CD4-positive, alpha-beta T cell treated with Interleukin-6 for 4 hours (primary cell): ENCODE results near the gene MLH1.
"Not testable (repeated sequence)": the region's sequence is repeated elsewhere in the genome, so short reads cannot be mapped to it uniquely, and the experiment has no call there.

Source experiments
- DNase-seq: peaks from one replicate; pipeline ENCODE4 v3.0.0-alpha.2; 2020; ENCODE audit warnings: mixed read lengths

MLH1 gene

GRCh38 chr3:36993326-36994283 is at the start of gene MLH1:
TSS of gene MLH1 (plus strand) at chr3:36993518. CDS start at chr3:36993548, 30 bp downstream.
- DNase-seq: peak; percentile 95

- no peak for DNase-seq
These were observed 49.7 kb upstream of the MLH1 start for GRCh38 chr3:36943601-36944000.

DNA sequence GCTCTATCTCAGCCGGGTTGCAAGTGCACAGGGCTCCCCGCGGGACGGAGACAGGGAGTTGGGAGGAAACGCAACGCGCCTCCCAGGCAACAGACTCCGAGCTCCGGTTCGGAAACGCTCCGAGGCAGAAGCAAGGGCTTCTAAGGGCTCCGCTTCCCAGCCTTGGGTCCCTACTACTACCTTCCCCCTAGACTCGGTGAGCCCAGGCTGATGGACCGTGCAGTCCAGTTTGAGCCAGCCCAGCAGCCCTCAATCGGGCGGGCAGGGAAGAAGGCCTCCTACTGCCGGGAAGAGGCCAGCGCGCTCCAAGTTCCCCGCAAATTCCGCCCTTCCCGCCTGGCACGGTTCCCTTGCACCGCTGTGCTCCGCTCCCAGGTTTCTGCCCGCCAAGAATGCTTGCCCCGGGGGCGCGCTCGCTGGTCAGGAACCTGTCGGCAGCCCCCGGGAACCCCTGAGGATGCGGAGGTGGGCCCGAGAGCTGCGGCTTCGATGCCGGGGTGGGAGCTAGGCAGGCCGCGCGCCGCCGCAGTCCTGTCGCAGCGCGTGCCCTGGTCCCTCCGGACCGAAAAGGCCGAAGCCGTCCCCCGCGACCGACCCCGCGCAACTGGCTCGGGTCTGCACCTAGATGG is 49.2 kb upstream of the MLH1 start:
- peak; percentile 52 for DNase-seq

DNA sequence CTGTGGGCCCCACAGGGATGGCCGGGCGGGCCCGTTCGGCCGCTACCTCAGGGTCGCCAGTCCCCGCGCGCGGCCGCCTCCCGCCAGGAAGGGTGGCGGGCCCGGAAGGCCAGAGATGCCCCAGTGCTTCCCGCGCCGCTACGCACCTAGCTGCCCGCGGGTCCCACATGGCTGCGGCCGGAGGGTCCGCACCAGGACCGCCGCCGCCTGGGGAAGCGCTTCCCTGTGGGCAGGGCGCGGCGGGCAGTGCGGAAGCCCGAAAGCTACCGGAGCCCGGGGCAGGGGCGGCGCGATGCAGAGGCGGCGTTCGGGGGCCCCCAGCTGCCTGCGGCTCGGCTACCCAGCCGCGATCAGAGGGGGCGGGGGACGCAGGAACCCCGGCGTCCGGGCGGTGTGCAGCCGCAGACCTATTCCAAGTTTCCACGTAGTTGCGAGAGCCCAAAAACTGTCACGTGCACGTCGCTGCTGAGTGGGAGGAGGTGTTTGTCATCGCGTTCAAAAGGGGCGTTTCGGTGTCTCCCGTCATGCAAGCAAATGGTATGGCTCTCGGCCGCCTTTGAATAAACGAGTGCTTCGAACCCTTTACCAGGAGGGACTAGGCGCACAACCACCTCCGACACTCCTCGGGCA is 48.6 kb upstream of the MLH1 start, which contains the start of gene TRANK1:
Gene TRANK1 (minus strand): TSS at position 414 of the 630 bp plus-strand sequence. CDS start 245 bp downstream, at position 169.
- peak; percentile 87 for DNase-seq

- no peak for DNase-seq
These were observed 47.9 kb upstream of the MLH1 start for GRCh38 chr3:36945333-36945980.

DNA sequence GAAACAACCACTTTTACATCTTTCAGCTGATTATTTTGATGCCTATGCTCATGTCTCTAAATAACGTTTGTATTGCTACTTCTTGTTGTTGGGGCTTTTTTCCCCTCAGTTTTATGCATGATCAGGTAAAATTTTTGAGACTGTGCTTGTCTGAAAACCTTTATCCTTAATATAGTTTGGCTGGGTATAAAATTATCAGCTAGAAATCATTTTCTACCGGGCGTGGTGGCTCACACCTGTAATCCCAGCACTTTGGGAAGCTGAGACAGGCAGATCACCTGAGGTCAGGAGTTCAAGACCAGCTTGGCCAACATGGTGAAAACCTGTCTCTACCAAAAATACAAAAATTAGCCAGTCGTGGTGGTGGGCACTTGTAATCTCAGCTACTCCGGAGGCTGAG is 45.5 kb upstream of the MLH1 start:
- DNase-seq: not testable (repeated sequence)

- DNase-seq: no peak
These were observed 38.7 kb upstream of the MLH1 start for GRCh38 chr3:36954452-36955134.

- no peak for DNase-seq
These were observed 37.2 kb upstream of the MLH1 start for GRCh38 chr3:36956155-36956554.

GRCh38 chr3:36957063-36957462 is 36.3 kb upstream of the MLH1 start:
- no peak for DNase-seq

GRCh38 chr3:36957862-36958686 is 35.2 kb upstream of the MLH1 start:
- no peak for DNase-seq

DNA sequence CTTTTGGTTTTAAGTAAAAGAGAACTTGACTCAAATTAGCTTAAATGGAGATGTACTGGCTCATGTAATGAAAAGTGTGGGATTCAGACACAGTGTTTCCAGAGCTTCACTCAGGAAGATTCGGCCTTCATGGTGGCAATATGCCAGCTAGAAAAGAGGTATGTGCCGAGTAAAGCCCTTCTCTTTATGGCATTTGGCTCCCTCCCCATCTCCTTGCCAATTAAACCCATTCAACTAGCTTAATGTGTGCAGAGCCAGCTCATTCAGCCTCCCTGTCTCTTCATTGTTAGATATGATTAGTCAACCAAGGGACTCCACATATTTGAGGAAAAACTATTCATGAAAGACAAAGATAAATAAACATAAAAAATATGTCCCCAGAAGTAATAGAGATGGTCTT is 33.5 kb upstream of the MLH1 start:
- DNase-seq: no peak

DNA sequence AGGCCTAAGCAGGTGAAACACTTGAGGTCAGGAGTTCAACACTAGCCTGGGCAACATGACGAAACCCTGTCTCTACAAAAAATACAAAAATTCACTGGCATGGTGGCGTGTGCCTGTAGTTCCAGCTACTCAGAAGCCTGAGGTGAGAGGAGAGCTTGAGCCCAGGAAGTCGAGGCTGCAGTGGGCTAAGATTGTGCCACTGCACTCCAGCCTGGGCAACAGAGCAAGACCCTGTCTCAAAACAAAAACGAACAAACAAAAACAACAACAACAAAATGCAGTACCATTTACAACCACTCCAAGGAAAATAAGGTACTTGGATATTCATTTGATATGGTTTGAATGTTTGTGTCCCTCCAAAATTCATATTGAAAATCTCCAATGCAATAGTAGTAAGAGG is 32.8 kb upstream of the MLH1 start:
- DNase-seq: no peak

DNA sequence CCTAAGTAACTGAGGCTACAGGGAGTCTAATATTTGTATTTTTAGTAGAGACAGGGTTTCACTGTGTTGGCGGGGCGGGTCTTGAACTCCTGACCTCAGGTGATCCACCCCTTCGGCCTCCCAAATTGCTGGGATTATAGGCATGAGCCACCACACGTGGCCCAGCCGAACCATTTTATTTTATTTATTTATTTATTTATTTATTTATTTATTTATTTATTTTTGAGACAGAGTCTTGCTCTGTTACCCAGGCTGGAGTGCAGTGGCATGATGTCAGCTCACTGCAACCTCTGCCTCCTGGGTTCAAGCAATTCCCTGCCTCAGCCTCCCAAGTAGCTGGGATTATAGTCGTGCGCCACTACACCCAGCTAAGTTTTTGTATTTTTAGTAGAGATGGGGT is 30.3 kb upstream of the MLH1 start:
- not testable (repeated sequence) for DNase-seq

- no peak for DNase-seq
These were observed 29.0 kb upstream of the MLH1 start for GRCh38 chr3:36964331-36964730.

GRCh38 chr3:36964817-36965216 is 28.5 kb upstream of the MLH1 start:
- no peak for DNase-seq

- no peak for DNase-seq
These were observed 27.9 kb upstream of the MLH1 start for GRCh38 chr3:36965440-36965839.

DNA sequence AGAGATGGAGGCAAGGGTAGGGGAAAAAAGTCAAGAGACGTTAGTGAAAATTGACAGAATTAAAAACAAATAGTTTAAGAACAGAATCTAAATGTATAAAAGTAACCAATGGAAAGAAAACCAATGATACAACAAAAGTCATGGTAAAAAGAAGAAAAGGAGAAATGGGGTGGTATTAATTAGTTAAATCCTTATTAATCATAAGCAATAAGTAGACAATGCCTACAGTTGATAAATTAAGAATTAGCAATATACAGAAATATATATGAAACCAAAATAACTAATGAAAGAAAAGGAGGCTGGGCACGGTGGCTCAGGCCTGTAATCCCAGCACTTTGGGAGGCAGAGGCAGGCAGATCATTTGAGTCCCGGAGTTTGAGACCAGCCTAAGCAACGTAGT is 24.2 kb upstream of the MLH1 start:
- no peak for DNase-seq

DNA sequence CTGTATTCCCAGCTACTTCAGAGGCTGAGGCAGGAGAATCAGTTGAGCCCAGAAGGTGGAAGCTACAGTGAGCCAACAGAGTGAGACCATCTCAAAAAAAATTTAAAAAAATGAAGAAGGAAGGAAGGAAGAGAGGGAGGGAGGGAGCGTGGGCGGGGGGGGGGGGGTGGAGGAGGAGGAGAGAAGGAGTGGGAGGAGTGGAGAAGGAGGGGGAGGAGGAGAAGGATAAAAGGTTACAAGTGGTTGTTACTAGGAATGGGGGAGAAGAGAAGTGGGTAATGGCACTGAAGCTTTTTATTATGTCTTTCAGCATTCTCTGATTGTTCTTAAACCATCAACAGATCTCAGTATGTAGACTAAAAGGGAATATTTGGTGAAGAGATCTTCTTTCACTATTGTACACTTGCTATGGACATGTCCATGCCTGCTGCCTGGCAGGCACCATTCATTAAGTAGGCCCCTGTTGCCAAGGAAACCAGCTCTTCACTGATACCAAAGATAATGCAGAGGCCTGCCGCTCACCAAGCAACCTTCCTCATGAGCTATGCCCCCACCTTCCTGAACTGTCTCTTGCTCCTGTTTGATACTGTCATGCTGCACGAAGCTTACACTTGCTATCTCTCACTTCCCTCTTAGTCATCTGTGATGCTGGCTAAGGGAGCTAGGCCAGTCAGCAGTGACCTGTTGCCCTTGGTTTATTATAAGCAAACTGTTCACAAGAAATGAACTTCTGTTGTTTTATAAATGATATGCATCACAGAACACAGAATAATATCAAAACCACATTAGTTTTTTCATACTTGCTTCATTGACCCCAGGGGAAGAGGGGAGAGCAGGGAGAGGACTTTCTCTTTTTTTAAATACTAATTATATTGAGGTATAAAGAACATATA is 23.5 kb upstream of the MLH1 start:
- peak; percentile 51 for DNase-seq

DNA sequence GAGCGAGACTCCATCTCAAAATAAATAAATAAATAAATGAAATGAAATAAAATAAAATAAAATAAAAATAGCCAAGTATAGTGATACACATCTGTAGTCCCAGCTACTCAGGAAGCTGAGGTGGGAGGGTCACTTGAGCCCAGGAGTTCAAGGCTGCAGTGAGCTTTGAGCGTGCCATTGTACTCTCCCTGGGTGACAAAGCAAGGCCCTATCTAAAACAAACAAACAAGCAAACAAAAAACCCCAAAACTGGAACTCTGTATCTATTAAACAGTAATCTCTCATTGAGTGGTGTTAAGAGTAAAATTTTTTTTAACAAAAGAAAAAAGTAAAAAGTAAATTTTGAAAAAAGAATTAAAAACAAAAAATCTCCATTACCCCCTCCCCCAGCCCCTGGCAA is 21.2 kb upstream of the MLH1 start:
- DNase-seq: no peak

- DNase-seq: no peak
These were observed 20.2 kb upstream of the MLH1 start for GRCh38 chr3:36973139-36973538.
